ENCODE data around the gene GTPBP2. TPM values are rescaled to one million over a fixed set of nuclear protein-coding genes. Genes with fewer than 3 reads are reported as not detected.
A peak's percentile ranks its signal among the peaks of the same experiment; 100 is the strongest.

GTPBP2 gene
- total and polyA plus RNA-seq, 7 donors: 27.8 to 69.6 (median 34.6) TPM

DNA sequence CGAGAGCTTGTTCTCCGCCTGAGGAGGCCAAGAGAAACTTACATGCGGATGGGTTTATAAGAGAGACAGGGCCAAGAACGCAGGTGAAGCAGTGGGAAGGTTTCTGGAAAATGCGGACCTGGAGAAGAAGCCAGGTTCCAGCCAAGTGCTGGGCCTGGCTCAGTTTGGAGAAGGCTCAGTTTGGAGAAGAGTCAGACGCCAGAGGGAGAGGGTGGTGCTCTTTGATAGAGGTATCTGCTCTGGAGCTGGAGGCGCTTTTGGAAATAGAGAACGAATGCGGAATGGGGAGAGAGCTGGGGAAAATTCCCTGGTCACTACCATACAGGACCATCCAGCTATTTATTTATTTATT is 16.5 kb upstream of the GTPBP2 start:
- H3K27ac ChIP-seq: no peak overlapping the region
- peak in 2 of 4 donors; percentile 6 to 31 for ATAC-seq

DNA sequence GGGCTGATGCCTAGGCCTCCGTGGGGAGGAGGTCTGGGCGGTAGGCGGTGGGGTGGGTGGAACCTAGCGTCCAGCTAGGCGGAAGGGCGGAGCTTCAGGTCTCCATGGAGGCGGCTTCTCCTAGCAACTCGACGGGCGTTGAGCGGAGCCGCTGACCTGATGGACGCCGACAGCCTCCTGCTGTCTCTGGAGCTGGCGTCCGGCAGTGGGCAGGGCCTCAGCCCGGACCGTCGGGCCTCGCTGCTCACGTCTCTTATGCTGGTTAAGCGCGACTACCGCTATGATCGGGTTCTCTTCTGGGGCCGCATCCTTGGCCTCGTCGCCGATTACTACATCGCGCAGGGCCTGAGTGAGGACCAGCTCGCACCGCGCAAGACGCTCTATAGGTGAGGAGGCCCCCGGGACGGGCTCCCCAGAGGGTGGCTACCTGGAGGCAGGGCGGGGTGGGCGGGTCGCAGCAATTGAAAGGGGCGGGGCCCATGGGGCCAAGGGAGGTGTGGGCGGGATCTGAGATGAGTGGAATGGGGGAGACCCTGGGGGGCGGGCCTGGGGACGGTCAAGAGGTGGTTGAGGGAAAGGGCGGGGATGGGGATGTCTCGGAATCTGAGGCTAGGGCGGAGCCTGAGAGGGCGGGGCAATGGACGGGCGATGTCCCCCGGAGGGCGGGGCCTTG is 16.0 kb upstream of the GTPBP2 start, which contains the start of gene RSPH9:
Gene RSPH9, plus strand, starts transcription at position 97 of the 673 bp plus-strand sequence. Its CDS starts 63 bp downstream, at position 160.
- WGBS, 3 donors: 4 to 6% (median 6%) methylated on average over 43 to 52 of the region's 52 CpGs
- intact Hi-C loops (cut with DNase I): no loop called here
- H3K36me3 ChIP-seq (ENCODE audit: insufficient read depth in 1 of 2, low read depth in 1 of 2): peaks cover 3 to 33% of the 10 kb centered on the region in 2 donors
- DNase-seq (peak; percentile 71 to 82), ATAC-seq (peak; percentile 54 to 83 (median 66))
- no peaks in the 10 kb centered on the region for H3K9me3 ChIP-seq
- peaks cover 3% of the 10 kb centered on the region for H3K4me1 ChIP-seq
- H3K27ac ChIP-seq: no peak within 1 kb of the TSS
- H3K4me3 ChIP-seq: peak within 1 kb of the TSS; percentile 68
- H3K27me3 ChIP-seq (ENCODE audit: insufficient read depth in 3 of 3, low read length in 2 of 3): no peaks in the 10 kb centered on the region
- TF ChIP-seq, protein P1, sequence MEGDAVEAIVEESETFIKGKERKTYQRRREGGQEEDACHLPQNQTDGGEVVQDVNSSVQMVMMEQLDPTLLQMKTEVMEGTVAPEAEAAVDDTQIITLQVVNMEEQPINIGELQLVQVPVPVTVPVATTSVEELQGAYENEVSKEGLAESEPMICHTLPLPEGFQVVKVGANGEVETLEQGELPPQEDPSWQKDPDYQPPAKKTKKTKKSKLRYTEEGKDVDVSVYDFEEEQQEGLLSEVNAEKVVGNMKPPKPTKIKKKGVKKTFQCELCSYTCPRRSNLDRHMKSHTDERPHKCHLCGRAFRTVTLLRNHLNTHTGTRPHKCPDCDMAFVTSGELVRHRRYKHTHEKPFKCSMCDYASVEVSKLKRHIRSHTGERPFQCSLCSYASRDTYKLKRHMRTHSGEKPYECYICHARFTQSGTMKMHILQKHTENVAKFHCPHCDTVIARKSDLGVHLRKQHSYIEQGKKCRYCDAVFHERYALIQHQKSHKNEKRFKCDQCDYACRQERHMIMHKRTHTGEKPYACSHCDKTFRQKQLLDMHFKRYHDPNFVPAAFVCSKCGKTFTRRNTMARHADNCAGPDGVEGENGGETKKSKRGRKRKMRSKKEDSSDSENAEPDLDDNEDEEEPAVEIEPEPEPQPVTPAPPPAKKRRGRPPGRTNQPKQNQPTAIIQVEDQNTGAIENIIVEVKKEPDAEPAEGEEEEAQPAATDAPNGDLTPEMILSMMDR (IDR thresholded peaks at IDR 0.05): no peak

More for the DNA sequence above, 16.5 kb upstream of the GTPBP2 start:
- 15 to 23% (median 21%) methylated on average over 9 of the region's 9 CpGs for WGBS, 3 donors
- Histone ChIP-seq H3K4me3 (peak overlapping the region; percentile 68), H3K27me3 (ENCODE audit: insufficient read depth in 3 of 3, low read length in 2 of 3) (no peaks in the 10 kb centered on the region), H3K4me1 (peaks cover 3% of the 10 kb centered on the region), H3K9me3 (no peaks in the 10 kb centered on the region), H3K36me3 (ENCODE audit: insufficient read depth in 1 of 2, low read depth in 1 of 2) (peaks cover 0 to 28% of the 10 kb centered on the region in 2 donors)
- no peak for DNase-seq
- intact Hi-C loops (cut with DNase I): no loop called here
- TF ChIP-seq, protein P1 (IDR thresholded peaks at IDR 0.05): no peak

DNA sequence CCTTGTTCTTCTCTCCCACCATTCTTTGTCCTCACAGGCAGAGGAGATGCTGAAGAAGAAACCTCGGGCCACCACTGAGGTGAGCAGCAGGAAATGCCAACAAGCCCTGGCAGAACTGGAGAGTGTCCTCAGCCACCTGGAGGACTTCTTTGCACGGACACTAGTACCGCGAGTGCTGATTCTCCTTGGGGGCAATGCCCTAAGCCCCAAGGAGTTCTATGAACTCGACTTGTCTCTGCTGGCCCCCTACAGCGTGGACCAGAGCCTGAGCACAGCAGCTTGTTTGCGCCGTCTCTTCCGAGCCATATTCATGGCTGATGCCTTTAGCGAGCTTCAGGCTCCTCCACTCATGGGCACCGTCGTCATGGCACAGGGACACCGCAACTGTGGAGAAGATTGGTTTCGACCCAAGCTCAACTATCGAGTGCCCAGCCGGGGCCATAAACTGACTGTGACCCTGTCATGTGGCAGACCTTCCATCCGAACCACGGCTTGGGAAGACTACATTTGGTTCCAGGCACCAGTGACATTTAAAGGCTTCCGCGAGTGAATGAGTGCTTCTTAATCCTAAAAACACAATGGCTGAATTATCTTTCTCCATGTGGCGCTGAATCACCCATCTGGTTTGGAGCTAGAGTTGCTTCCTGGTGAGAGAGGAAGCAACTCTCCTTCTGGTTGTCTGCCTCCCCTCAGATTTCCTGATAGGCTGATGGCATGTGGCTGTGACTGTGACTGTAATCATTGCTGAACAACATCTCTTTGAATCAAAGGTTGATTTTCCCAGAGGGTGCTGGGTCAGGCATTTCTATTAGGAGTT is 11.1 kb upstream of the GTPBP2 start:
- H3K27ac ChIP-seq: no peak overlapping the region
- H3K9me3 ChIP-seq: no peaks in the 10 kb centered on the region
- H3K36me3 ChIP-seq (ENCODE audit: insufficient read depth in 1 of 2, low read depth in 1 of 2): peaks cover 3 to 65% of the 10 kb centered on the region in 2 donors
- H3K4me1 ChIP-seq: peaks cover 38% of the 10 kb centered on the region
- ATAC-seq (no peak), DNase-seq (no peak)
- no peak overlapping the region for H3K4me3 ChIP-seq
- intact Hi-C loops (cut with DNase I): loop anchor here in 1 of 2 donors (10.0 kb wide), 1 partner anchor 435 kb away; no protein-coding TSS in a partner anchor
- H3K27me3 ChIP-seq (ENCODE audit: insufficient read depth in 3 of 3, low read length in 2 of 3): no peaks in the 10 kb centered on the region
- 85 to 92% (median 85%) methylated on average over 21 of the region's 21 CpGs for WGBS, 3 donors
- TF ChIP-seq, protein P1 (IDR thresholded peaks at IDR 0.05): no peak

DNA sequence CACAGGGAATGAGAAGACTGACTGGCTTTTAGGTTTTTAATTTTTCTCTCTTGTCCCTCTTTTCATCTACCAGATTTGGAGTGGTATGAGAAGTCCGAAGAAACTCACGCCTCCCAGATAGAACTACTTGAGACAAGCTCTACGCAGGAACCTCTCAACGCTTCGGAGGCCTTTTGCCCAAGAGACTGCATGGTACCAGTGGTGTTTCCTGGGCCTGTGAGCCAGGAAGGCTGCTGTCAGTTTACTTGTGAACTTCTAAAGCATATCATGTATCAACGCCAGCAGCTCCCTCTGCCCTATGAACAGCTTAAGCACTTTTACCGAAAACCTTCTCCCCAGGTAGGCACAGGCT is 7.2 kb upstream of the GTPBP2 start:
- intact Hi-C loops (cut with DNase I): loop anchor here in 1 of 2 donors (10.0 kb wide), 1 partner anchor 439 kb away; no protein-coding TSS in a partner anchor
- Histone ChIP-seq H3K27me3 (ENCODE audit: insufficient read depth in 3 of 3, low read length in 2 of 3) (no peaks in the 10 kb centered on the region), H3K27ac (peak overlapping the region; percentile 92), H3K36me3 (ENCODE audit: insufficient read depth in 1 of 2, low read depth in 1 of 2) (peaks cover 3 to 45% of the 10 kb centered on the region in 2 donors), H3K4me3 (peak overlapping the region; percentile 92), H3K9me3 (no peaks in the 10 kb centered on the region), H3K4me1 (peaks cover 42% of the 10 kb centered on the region)
- TF ChIP-seq, protein P1 (IDR thresholded peaks at IDR 0.05): no peak
- DNase-seq: no peak
- peak; percentile 16 to 42 (median 30) for ATAC-seq
- WGBS, 3 donors: 11 to 18% (median 14%) methylated on average over 7 of the region's 7 CpGs

Data from psoas muscle (tissue), 8 donors.